ENCODE data around the gene ATP6V1F. TPM values are rescaled to one million over a fixed set of nuclear protein-coding genes. Genes with fewer than 3 reads are reported as not detected.

The ATP6V1F gene
- polyA plus RNA-seq, 1 donor (not counting 4 experiments of a cell fraction or from before 2014, with no cell fraction given): 263 TPM

- TF ChIP-seq EZH2 (IDR thresholded peaks at IDR 0.05; ENCODE audit: low read length) (no peak), CTCF (optimal IDR thresholded peaks at IDR 0.05 in 1 of 3, IDR thresholded peaks at IDR 0.05 in 1 of 3, conservative IDR thresholded peaks at IDR 0.05 in 1 of 3; ENCODE audit: extremely low read depth in 1 of 3, insufficient read depth in 2 of 3, low read length in 3 of 3) (no peak)
- H3K4me3 ChIP-seq (ENCODE audit: control insufficient read depth in 2 of 3, extremely low read depth in 1 of 3, insufficient read depth in 2 of 3, low read depth in 1 of 3, low read length in 3 of 3): no peak overlapping the region
- no peaks in the 10 kb centered on the region for H3K27me3 ChIP-seq (ENCODE audit: control insufficient read depth, extremely low read depth, insufficient read depth, low read length)
- no peak overlapping the region for H3K27ac ChIP-seq (ENCODE audit: control insufficient read depth, insufficient read depth, low read length)
- no peak overlapping the region for H3K4me2 ChIP-seq (ENCODE audit: control insufficient read depth, extremely low read depth, insufficient read depth, low read depth, low read length)
- DNase-seq (ENCODE audit: low read depth, low spot score) (no peak), FAIRE-seq (no peak)
- H2AFZ ChIP-seq (ENCODE audit: control insufficient read depth, low read length): no peak overlapping the region
- H3K9me1 ChIP-seq (ENCODE audit: control insufficient read depth, extremely low read depth, insufficient read depth, low read length): no peaks in the 10 kb centered on the region
- no peaks in the 10 kb centered on the region for H4K20me1 ChIP-seq (ENCODE audit: control insufficient read depth, extremely low read depth, insufficient read depth, low read length)
- H3K9ac ChIP-seq (ENCODE audit: control insufficient read depth, extremely low read depth, insufficient read depth, low read length): no peak overlapping the region
- no peaks in the 10 kb centered on the region for H3K9me3 ChIP-seq (ENCODE audit: control insufficient read depth, low read depth, low read length)
- H3K79me2 ChIP-seq (ENCODE audit: control insufficient read depth, insufficient read depth, low read length): no peaks in the 10 kb centered on the region
- H3K4me1 ChIP-seq (ENCODE audit: control insufficient read depth, extremely low read depth, insufficient read depth, low read length): no peaks in the 10 kb centered on the region
- H3K36me3 ChIP-seq (ENCODE audit: control insufficient read depth in 2 of 2, extremely low read depth in 1 of 2, insufficient read depth in 2 of 2, low read length in 2 of 2): no peaks in the 10 kb centered on the region
- dilution Hi-C loops (cut with MboI; ENCODE audit: extremely low pct_ligation_motif_present, low sequenced_read_pairs): no loop called here
Observed at GRCh38 chr7:128853799-128854198, 8.9 kb upstream of the ATP6V1F start.

GRCh38 chr7:128854396-128854795 lies 8.3 kb upstream of the ATP6V1F start:
- H3K27me3 ChIP-seq (ENCODE audit: control insufficient read depth, extremely low read depth, insufficient read depth, low read length): no peaks in the 10 kb centered on the region
- no peaks in the 10 kb centered on the region for H3K9me1 ChIP-seq (ENCODE audit: control insufficient read depth, extremely low read depth, insufficient read depth, low read length)
- H3K27ac ChIP-seq (ENCODE audit: control insufficient read depth, insufficient read depth, low read length): no peak overlapping the region
- no peaks in the 10 kb centered on the region for H4K20me1 ChIP-seq (ENCODE audit: control insufficient read depth, extremely low read depth, insufficient read depth, low read length)
- H3K9me3 ChIP-seq (ENCODE audit: control insufficient read depth, low read depth, low read length): no peaks in the 10 kb centered on the region
- dilution Hi-C loops (cut with MboI; ENCODE audit: extremely low pct_ligation_motif_present, low sequenced_read_pairs): no loop called here
- FAIRE-seq (no peak), DNase-seq (ENCODE audit: low read depth, low spot score) (no peak)
- no peaks in the 10 kb centered on the region for H3K79me2 ChIP-seq (ENCODE audit: control insufficient read depth, insufficient read depth, low read length)
- H3K36me3 ChIP-seq (ENCODE audit: control insufficient read depth in 2 of 2, extremely low read depth in 1 of 2, insufficient read depth in 2 of 2, low read length in 2 of 2): no peaks in the 10 kb centered on the region
- no peak overlapping the region for H3K4me3 ChIP-seq (ENCODE audit: control insufficient read depth in 2 of 3, extremely low read depth in 1 of 3, insufficient read depth in 2 of 3, low read depth in 1 of 3, low read length in 3 of 3)
- H3K4me1 ChIP-seq (ENCODE audit: control insufficient read depth, extremely low read depth, insufficient read depth, low read length): no peaks in the 10 kb centered on the region
- no peak overlapping the region for H3K9ac ChIP-seq (ENCODE audit: control insufficient read depth, extremely low read depth, insufficient read depth, low read length)
- H3K4me2 ChIP-seq (ENCODE audit: control insufficient read depth, extremely low read depth, insufficient read depth, low read depth, low read length): no peak overlapping the region
- TF ChIP-seq EZH2 (IDR thresholded peaks at IDR 0.05; ENCODE audit: low read length): no peak
- TF ChIP-seq CTCF (optimal IDR thresholded peaks at IDR 0.05 in 1 of 3, IDR thresholded peaks at IDR 0.05 in 1 of 3, conservative IDR thresholded peaks at IDR 0.05 in 1 of 3; ENCODE audit: extremely low read depth in 1 of 3, insufficient read depth in 2 of 3, low read length in 3 of 3): no peak
- no peak overlapping the region for H2AFZ ChIP-seq (ENCODE audit: control insufficient read depth, low read length)
